IPS-11a (cell line): Measurements from ENCODE around the gene INCA1.

Experiments used
- H3K4me3 ChIP-seq: one replicate; pipeline ENCODE4 v1.5.1; 2013; ENCODE audit warnings: low read depth, low read length, control low read depth

Gene INCA1

GRCh38 chr17:5014357-5014756 is 17.0 kb upstream of the INCA1 start:
- H3K4me3 ChIP-seq, result no peak overlapping the region

DNA sequence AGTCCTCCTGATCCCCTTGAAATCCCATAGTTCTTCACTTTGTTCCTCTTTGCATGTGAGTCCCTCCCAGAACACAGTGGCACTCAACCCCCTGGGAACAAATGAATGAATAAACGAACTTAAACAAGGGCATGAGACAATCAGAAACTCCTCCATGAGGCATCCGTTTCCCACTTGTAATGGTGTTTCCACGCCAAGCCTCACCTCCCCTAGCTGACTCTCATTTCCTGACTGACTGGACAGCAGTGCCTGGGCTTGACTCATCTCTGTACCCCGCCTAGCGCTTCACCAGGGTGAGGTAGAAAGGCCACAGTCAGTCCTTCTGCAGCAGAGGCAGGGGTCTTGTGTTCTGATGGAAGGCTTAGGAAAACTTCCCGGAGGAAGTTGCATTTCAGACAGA is 14.6 kb upstream of the INCA1 start:
- no peak overlapping the region for H3K4me3 ChIP-seq

DNA sequence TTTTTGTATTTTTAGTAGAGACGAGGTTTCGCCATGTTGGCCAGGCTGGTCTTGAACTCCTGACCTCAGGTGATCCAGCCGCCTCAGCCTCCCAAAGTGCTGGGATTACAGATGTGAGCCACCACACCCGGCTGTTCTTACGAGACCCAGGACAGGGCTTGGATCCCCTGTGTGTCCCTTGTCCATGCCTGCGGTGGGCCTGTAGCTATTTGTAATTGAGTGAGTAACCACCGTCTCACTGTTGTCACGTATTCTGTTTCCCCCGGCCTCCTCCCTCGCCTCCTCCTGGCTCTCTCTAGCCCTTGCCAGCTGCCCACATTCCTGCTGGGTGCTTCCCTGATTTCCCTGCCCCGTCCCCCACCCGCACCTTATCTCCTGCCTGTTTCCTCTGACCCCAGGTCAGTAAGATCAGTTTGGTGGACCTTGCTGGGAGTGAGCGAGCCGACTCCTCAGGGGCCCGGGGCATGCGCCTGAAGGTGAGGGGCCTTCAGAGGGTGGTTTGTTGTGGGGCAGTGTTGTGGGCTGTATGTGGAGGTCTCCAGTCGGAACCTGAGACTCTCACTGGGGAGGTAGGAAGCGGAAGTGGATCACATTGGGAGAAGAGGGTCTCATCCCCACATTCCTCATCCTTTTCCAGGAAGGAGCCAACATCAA is 6.0 kb upstream of the INCA1 start:
- no peak overlapping the region for H3K4me3 ChIP-seq

- no peak overlapping the region for H3K4me3 ChIP-seq
Observed at GRCh38 chr17:5002121-5002788, 4.9 kb upstream of the INCA1 start.

- no peak overlapping the region for H3K4me3 ChIP-seq
Observed at GRCh38 chr17:5000237-5000639, 2.9 kb upstream of the INCA1 start.

GRCh38 chr17:4999430-5000093 is 2.2 kb upstream of the INCA1 start:
- peak overlapping the region; percentile 84 for H3K4me3 ChIP-seq

DNA sequence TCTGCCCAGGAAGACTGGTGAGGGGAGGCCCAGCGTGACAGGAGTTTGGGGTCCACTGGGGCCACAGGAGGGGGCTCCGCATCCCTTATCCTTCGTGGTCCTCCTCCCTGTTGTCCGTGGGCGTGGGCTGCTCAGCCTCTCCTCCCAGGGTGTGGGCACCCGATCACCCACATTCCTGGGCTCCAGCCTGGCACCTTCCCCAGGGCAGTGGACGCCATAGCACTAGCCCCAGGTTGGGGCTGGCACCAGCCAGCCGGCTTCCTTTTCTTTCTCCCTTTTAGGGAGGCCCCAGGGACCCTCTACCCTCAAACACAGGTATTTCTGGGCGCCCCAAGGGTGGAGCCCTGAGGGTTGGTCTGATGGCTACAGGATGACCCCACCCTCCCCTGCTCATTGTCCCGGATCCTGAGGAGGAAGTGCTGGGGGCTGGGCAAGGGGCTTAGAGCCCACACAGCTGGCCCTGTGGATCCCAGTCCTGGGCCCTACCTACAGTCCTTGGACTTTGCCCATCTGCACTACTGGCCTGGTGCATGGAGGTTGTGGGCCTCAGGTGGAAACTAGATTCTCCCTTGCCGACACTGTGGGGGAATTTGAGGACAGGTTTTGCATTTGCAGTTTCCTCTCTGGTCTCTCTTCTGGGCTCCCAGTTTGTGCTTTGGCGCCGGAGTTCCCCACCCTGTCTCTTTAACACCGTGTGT is 1.6 kb upstream of the INCA1 start:
- peak overlapping the region; percentile 84 for H3K4me3 ChIP-seq

DNA sequence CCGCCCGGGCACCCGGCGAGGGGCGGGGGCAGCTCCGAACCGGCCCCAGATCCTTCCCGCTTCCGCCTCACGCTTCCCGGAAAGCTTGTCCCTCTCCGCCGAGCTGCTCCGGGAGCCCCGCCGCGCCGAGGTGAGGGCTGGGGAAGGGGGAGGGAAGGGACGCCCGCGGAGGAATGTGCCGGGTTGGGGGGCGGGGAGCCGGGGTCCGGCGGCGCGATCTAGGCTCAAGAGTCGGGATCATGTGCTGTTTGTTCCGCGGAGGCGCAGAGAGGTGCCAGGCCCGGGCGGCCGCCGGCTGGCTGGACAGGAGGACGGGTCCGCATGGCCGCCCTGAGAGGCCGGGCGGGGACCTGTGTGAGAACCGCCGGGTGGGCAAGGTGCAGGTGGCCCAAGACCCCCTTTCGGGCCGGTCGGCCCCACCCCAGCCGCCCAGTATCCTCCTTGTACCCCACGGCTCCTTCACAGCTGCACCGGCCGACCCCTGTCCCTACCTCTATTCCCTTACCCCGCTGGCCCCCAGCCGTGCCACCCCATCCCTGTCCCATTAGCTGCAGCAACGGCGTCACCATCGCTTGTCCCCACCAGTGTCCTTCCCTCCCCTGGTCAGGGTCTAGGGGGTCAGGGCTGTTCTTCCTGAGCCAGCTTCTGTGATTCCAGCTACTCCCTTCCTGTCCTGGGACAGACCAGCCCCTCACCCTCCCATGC is 857 bp upstream of the INCA1 start:
- peak overlapping the region; percentile 84 for H3K4me3 ChIP-seq

DNA sequence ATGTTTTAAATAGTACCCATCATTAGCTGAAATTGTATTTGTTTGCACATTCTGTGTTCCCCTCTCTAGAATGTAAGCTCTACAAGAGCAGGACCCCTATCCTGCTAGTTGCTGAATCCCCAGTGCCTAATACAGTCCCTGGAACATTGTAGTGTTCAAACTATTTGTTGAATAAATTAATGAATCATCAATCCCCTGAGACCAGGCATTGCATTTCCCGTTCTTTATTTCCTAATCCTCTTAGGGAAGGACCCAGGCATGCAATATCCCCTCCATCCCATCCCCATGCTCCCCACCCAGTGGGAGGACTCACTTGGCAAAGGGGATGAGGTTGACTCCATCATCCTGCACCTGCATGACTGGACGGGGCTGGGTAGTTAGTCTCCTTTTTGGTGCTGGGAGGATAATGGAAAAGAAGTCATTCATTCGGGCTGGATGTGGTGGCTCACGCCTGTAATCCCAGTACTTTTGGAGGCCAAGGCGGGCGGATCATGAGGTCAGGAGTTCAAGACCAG is 3.2 kb downstream of the INCA1 start:
- H3K4me3 ChIP-seq, result no peak overlapping the region

DNA sequence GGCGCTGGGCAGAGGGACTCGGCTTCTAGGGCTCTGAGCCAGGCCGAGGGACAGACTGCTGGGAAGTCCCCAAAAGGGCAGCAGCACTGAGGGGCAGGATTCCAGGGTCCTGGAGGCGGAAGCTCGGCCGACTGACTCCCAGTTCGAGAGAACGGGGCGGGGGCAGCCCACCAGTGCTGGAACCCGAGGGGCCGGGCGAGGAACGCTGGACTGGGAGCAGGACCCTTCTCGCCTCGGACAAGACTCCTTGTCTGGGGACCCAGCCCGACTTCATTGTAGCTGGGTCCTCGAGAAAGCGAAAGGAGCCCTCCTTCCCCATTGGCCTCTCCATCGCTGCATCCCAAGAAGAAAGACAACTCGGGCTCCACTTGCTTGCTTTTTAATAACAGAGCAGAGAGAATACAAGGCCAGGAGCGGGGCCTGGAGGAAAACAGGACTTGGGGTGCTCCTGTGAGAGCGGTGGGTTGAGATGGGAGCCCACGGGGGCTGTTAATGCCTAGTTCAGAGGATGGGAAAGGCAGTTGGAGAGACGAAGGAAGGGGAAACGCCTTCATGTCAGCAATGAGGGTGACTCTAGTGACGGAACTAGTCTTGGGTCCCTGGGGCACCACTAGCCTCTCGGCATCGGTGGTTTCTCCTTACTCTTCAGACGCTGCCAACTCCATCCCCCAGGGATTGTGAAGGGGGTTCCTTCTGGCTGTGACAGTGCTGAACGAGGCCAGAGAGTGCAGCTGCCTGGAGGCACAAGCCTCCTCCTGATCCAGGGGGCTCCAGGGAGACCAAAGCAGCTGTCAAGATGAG is 9.4 kb downstream of the INCA1 start:
- peak overlapping the region; percentile 44 for H3K4me3 ChIP-seq

GRCh38 chr17:4986951-4987766 is 10.2 kb downstream of the INCA1 start, which contains the start of gene CAMTA2:
Gene CAMTA2, minus strand, starts transcription at chr17:4987675. Its CDS starts 1,453 bp downstream, at chr17:4986222.
- H3K4me3 ChIP-seq, result peak within 1 kb of the TSS; percentile 44

DNA sequence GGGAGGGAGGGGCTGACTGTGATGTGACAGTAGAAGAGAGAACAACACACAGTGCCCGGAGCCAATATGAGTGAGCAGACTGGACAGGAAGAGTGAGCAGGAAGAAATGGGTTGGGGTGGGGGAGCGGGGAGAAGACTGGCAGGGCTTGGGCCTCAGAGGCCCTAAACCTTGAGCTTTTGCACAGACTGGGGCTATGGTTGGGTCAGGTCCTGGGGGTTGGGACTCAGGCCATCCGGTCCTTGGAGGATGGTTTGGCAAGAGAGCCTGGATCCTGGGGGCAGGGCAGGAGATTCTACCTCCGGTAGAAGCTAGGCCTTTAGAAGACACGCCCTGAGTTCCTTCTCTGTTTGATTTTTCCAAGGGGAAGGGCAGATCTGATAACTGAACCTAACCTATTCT is 10.9 kb downstream of the INCA1 start:
- H3K4me3 ChIP-seq, result peak overlapping the region; percentile 44

- H3K4me3 ChIP-seq, result no peak overlapping the region
Observed at GRCh38 chr17:4982305-4982704, 15.0 kb downstream of the INCA1 start.

GRCh38 chr17:4980644-4981216 is 16.6 kb downstream of the INCA1 start:
- H3K4me3 ChIP-seq, result no peak overlapping the region

DNA sequence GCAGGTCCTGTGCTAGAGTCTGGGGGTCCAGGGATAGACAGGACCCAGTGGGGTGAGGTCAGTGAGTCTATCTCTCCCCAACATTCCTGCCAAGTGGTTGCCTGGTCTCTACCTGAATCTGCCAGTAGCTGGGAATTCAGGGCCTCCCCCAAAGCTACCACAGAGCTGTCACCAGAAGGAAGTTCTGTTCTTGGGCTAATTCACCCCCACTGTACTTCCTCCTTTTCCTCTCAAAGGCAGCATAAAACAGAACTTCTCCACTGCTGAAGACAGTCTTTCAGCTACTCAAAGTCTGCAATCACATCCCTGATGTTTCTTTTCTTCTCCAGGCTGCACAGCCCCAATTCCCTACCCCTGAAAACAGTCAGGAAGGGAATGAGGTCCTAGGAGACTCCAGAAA is 18.6 kb downstream of the INCA1 start:
- H3K4me3 ChIP-seq, result no peak overlapping the region

- H3K4me3 ChIP-seq, result no peak overlapping the region
Observed at GRCh38 chr17:4974115-4974670, 23.1 kb downstream of the INCA1 start.

DNA sequence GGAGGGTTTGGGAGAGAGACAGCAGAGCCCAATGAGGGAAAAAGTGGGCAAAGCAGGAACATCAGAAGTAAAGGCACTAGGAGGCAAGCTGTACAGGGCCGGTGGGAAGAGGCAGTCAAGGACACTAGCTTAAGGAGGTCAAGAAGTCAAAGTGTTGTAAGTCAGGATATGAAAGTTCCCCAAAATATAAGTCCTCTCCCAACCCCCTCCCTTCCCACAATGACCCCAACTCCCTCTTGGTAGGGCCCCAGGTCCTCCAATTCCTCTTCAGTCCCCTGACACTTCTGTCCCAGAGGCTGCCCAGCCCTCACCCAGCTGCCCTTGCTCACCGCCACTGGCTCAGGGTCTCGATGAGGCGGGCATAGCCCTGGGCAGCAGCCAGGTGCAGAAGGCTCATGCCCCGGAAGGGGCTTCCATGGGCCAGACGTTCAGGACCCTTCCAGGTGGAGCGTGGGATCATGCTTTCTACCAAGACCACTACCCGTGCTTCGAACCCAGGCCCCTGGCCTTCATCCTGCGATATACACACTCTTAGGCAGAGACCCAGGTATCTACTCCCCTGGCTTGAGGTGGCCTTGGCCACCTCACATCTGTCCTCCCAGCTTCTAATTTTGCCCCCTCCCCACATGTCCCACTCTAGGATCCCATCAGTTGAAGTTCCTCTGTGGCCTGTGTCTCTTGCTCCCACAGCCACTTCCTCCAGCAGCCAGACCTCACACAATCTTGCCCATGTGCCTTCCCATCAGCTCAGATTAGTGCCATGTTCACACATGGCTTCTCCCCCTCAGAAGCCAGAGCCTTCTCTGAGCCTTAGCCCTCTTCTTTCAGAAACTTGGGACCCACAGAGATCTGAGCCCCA is 23.8 kb downstream of the INCA1 start:
- H3K4me3 ChIP-seq, result no peak overlapping the region
